Uterus (tissue), 4 donors: Measurements from ENCODE around the gene DNM3. TPM values are rescaled to one million over a fixed set of nuclear protein-coding genes. Genes with fewer than 3 reads are reported as not detected.
A peak's percentile ranks its signal among the peaks of the same experiment; 100 is the strongest.
"Not testable (repeated sequence)": the region's sequence is repeated elsewhere in the genome, so short reads cannot be mapped to it uniquely, and the experiment has no call there.

Experiments
- DNase-seq, 2 donors: peaks; one replicate each; pipeline ENCODE4 v3.0.0-alpha.2; 2019 to 2020
- H3K27ac ChIP-seq, 2 donors: fragments of 200-600 bp; sonication (generic); 1 replicate in 1 of 2; 2 replicates in 1 of 2; pipeline ENCODE4 v1.5.1; 2016 to 2018
- H3K27me3 ChIP-seq, 2 donors: fragments of 200-600 bp; sonication (generic); one replicate each; pipeline ENCODE4 v1.5.1; 2018 to 2019; ENCODE audit warnings: control low read depth in 1 of 2
- H3K36me3 ChIP-seq, 2 donors: fragments of 200-600 bp; sonication (generic); one replicate each; pipeline ENCODE4 v1.5.1; 2019; ENCODE audit warnings: control low read depth in 1 of 2
- H3K4me1 ChIP-seq, 2 donors: fragments of 200-600 bp; sonication (generic); one replicate each; pipeline ENCODE4 v1.5.1; 2018 to 2019; ENCODE audit warnings: control low read depth in 1 of 2
- H3K4me3 ChIP-seq, 2 donors: fragments of 200-600 bp; sonication (generic); 1 replicate in 1 of 2; 2 replicates in 1 of 2; pipeline ENCODE4 v1.5.1; 2018 to 2019; ENCODE audit warnings: mild to moderate bottlenecking in 1 of 2
- H3K9me3 ChIP-seq, 2 donors: fragments of 200-600 bp; sonication (generic); one replicate each; pipeline ENCODE4 v1.5.1; 2019; ENCODE audit warnings: control low read depth in 1 of 2
- POLR2A ChIP-seq, 2 donors: fragments of 450-650 bp; IDR thresholded peaks; one replicate each; pipeline ENCODE4 v1.6.1; 2016; ENCODE audit warnings: antibody characterized with exemption in 2 of 2, mild to moderate bottlenecking in 1 of 2, moderate library complexity in 1 of 2
- intact Hi-C: fragments of 100-400 bp; cut with DNase I; formaldehyde crosslinking; loops from one replicate; pipeline ENCODE4 v1.15.1; 2023; ENCODE audit warnings: low total_unique reads
- total RNA-seq, 4 donors: library from RNA; depleted of rRNA in 3 of 4; stranded (reverse); fragments of >200 nt in 3 of 4; gene quantifications; one replicate each; pipeline versions ENCODE4 v1.1.0 to v1.2.4, GENCODE V29; 2014 to 2023
- TF ChIP-seq, protein P1 (sequence below), 4 experiments: fragments of 200-600 bp in 2 of 4; fragments of 450-650 bp in 2 of 4; sonication (generic) in 2 of 4; IDR thresholded peaks; one replicate each; pipeline ENCODE4 v1.5.1; 2016 to 2019; ENCODE audit warnings: antibody characterized with exemption in 4 of 4, mild to moderate bottlenecking in 2 of 4, moderate library complexity in 1 of 4
- donor health status: DM: yes; HTN: yes; CAD: no.

The DNM3 gene
- total RNA-seq, 4 donors from 2014 or later, result 4.7 to 49.2 (median 14.6) TPM

DNA sequence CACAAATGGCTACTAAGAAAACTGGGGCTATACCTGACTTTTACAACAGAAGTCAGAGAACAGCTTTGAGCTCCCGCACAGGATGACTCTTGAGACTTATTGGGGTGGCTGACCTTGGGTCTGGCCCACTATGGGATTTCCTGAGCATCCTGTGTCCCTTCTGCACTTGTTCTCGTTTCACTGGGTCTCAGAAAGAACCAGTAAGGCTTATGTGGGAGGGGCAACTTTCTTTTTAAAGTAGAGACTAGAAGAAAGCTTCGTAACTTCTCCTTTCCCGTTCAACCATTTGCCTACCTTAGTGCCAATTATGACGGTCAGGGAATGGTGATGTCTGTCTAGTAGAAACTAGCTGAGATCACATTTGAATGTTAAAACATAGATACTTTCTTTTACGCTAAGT is 519.7 kb downstream of the DNM3 start:
- Histone ChIP-seq H3K36me3 (no peaks in the 10 kb centered on the region), H3K27me3 (no peaks in the 10 kb centered on the region), H3K4me1 (peaks cover 8 to 15% of the 10 kb centered on the region in 2 donors), H3K9me3 (no peaks in the 10 kb centered on the region), H3K4me3 (no peak overlapping the region), H3K27ac (peak overlapping the region; percentile 4 to 80)
- intact Hi-C loops, result no loop called here
- no peak for DNase-seq
- TF ChIP-seq POLR2A (IDR thresholded peaks at IDR 0.05), result no peak
- TF ChIP-seq, protein P1, sequence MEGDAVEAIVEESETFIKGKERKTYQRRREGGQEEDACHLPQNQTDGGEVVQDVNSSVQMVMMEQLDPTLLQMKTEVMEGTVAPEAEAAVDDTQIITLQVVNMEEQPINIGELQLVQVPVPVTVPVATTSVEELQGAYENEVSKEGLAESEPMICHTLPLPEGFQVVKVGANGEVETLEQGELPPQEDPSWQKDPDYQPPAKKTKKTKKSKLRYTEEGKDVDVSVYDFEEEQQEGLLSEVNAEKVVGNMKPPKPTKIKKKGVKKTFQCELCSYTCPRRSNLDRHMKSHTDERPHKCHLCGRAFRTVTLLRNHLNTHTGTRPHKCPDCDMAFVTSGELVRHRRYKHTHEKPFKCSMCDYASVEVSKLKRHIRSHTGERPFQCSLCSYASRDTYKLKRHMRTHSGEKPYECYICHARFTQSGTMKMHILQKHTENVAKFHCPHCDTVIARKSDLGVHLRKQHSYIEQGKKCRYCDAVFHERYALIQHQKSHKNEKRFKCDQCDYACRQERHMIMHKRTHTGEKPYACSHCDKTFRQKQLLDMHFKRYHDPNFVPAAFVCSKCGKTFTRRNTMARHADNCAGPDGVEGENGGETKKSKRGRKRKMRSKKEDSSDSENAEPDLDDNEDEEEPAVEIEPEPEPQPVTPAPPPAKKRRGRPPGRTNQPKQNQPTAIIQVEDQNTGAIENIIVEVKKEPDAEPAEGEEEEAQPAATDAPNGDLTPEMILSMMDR (IDR thresholded peaks at IDR 0.05), result no peak

DNA sequence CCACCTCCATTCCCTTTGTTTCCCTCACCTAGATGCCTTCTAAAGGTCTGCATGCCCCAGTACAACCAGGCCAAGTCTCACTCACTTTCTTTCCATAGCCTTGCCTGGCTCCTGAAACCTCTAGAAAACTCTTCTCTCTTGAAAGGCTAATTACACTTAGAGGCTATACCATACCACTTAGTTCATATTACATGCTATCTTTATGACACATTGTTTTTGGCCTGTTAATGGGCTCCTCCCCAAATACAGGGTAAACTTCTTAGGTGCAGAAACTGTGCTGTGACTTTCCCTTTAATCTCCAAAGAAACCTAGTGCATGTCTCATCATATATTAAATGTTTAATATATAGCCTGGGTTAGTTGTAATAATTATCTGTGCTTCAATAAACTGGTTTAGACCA is 522.6 kb downstream of the DNM3 start:
- intact Hi-C loops, result no loop called here
- H3K9me3 ChIP-seq, result no peaks in the 10 kb centered on the region
- no peak for DNase-seq
- no peak for TF ChIP-seq POLR2A (IDR thresholded peaks at IDR 0.05)
- TF ChIP-seq, protein P1 (IDR thresholded peaks at IDR 0.05), result no peak
- H3K27me3 ChIP-seq, result no peaks in the 10 kb centered on the region
- H3K27ac ChIP-seq, result no peak overlapping the region
- no peaks in the 10 kb centered on the region for H3K36me3 ChIP-seq
- H3K4me3 ChIP-seq, result no peak overlapping the region
- H3K4me1 ChIP-seq, result peaks cover 8 to 11% of the 10 kb centered on the region in 2 donors

DNA sequence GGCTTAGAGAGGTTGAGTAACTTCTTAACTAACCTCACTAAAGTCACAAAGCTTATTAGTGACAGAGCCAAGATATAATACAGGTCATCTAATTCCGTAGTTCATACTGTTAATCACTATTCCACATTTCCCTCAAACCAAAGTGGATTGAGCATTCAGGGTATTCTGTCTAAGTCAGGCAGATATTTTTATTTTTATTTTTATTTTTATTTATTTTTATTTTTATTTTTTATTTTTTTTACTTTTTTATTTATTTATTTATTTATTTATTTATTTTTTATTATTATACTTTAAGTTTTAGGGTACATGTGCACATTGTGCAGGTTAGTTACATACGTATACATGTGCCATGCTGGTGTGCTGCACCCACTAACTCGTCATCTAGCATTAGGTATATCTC is 530.3 kb downstream of the DNM3 start:
- H3K36me3 ChIP-seq, DNase-seq, H3K4me3 ChIP-seq, H3K27ac ChIP-seq, H3K4me1 ChIP-seq, H3K9me3 ChIP-seq, H3K27me3 ChIP-seq, intact Hi-C loops: not testable (repeated sequence)

DNA sequence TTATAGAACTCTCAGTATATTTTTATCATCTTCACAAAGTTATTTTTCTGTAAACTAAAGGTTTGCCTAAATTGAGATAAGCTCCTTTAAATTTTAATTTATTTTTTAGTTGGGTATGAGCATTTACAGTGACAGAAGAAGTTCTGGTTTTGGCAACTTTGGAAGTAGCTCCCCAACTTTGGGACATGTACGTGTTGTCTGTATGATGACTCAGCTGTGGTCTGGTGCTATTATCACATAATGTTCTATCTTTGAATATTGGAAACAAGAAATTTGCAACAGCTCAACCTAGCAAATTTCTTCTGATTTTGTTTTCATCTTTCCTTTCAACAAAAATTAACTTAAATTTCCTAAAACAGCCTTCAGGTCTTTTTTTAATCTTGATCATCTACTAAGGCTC is 532.6 kb downstream of the DNM3 start:
- H3K27me3 ChIP-seq, result no peaks in the 10 kb centered on the region
- no peak for DNase-seq
- H3K4me1 ChIP-seq, result no peaks in the 10 kb centered on the region
- no peaks in the 10 kb centered on the region for H3K9me3 ChIP-seq
- TF ChIP-seq POLR2A (IDR thresholded peaks at IDR 0.05), result no peak
- TF ChIP-seq, protein P1 (IDR thresholded peaks at IDR 0.05), result no peak
- H3K36me3 ChIP-seq, result no peaks in the 10 kb centered on the region
- no peak overlapping the region for H3K27ac ChIP-seq
- intact Hi-C loops, result no loop called here
- H3K4me3 ChIP-seq, result no peak overlapping the region

DNA sequence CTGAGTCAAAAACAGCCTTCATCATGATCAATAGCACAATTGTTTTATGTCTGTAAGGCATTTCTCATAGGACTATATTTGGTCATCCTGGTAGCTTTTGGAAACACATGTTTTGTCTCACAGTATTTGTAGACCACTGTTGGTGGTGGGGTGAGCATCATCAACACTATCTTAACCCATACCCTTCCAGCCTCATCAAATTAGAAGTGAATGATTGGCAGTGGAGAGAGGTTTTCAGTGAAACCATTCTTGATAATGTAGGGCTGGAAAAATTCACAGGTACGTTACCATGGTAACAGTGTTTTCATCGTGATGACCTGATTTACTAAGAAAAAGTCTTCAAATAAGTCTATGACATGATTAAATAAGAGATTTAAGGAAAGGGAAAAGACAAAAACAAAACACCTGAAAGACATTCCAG is 533.9 kb downstream of the DNM3 start:
- H3K27ac ChIP-seq, result no peak overlapping the region
- intact Hi-C loops, result no loop called here
- H3K9me3 ChIP-seq, result no peaks in the 10 kb centered on the region
- DNase-seq, result no peak
- no peak for TF ChIP-seq POLR2A (IDR thresholded peaks at IDR 0.05)
- TF ChIP-seq, protein P1 (IDR thresholded peaks at IDR 0.05), result no peak
- no peaks in the 10 kb centered on the region for H3K36me3 ChIP-seq
- no peaks in the 10 kb centered on the region for H3K27me3 ChIP-seq
- no peaks in the 10 kb centered on the region for H3K4me1 ChIP-seq
- no peak overlapping the region for H3K4me3 ChIP-seq

DNA sequence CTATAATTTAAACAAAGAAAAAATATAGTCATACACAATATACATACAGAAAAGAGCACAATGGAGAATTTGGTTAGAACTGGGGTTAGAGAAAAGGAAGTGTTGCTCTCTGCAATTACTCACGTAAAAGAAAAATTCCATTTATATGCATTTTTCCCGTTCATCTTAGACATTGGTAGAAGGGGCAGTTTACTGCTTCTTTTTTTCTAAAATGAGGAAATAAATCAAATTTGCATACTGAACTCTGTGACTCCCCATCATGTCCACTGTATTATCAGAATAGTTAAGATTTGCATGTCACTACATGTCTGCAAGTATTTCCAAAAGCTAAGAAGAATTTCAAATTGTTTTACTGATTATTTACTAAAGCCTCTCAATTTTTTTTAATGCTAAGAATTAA is 535.1 kb downstream of the DNM3 start:
- TF ChIP-seq POLR2A (IDR thresholded peaks at IDR 0.05), result no peak
- TF ChIP-seq, protein P1 (IDR thresholded peaks at IDR 0.05), result no peak
- Histone ChIP-seq H3K27me3 (no peaks in the 10 kb centered on the region), H3K36me3 (no peaks in the 10 kb centered on the region), H3K9me3 (no peaks in the 10 kb centered on the region), H3K27ac (no peak overlapping the region), H3K4me3 (no peak overlapping the region), H3K4me1 (no peaks in the 10 kb centered on the region)
- intact Hi-C loops, result no loop called here
- no peak for DNase-seq
